CD4-positive, alpha-beta T cell treated with Interleukin-17A for 1 hour (primary cell): ENCODE data around the gene TCF12.
A peak's percentile ranks its signal among the peaks of the same experiment; 100 is the strongest.
"Not testable (repeated sequence)": the region's sequence is repeated elsewhere in the genome, so short reads cannot be mapped to it uniquely, and the experiment has no call there.

ENCODE experiments used
- DNase-seq: peaks from one replicate; pipeline ENCODE4 v3.0.0-alpha.2; 2020

Gene TCF12

DNA sequence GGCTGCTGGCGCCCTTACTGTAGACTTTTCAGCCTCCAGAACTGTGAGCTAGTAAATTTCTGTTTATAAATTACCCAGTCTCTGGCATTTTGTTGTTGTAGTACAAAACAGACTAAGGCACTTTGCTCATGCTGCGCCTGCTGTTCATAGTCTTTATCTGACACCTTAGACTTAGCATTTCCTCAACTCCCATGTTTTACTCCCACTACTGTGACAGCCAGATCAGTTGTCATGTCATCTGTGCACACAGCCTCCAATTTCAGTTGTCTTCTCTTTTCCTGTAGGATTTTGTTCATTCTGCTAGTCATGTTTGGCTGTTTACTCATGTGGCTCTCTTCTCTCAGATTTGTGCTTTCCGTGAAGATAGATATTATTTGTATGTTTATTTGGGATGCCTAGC is 62.0 kb downstream of the TCF12 start:
- DNase-seq, result no peak

- DNase-seq, result no peak
Observed at GRCh38 chr15:56981160-56981559, 62.7 kb downstream of the TCF12 start.

DNA sequence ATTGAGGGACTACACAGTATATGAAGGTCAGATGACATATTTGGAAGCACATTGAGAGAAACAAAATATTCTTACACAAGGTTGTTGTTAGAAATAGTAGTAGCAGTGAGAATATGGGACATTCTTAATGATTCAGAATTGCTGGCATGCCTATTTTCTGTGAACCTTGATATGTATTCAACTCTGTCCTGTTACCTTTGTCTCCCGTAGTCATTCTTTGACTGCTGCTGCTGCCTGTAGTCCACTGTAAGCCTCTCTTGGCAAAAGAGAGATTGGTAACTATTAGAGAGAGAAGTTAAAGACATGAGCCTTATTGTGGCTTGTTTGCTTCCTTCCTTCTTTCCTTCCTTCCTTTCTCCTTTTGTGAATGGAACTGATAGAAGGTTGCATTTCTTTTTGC is 64.5 kb downstream of the TCF12 start:
- DNase-seq, result no peak

DNA sequence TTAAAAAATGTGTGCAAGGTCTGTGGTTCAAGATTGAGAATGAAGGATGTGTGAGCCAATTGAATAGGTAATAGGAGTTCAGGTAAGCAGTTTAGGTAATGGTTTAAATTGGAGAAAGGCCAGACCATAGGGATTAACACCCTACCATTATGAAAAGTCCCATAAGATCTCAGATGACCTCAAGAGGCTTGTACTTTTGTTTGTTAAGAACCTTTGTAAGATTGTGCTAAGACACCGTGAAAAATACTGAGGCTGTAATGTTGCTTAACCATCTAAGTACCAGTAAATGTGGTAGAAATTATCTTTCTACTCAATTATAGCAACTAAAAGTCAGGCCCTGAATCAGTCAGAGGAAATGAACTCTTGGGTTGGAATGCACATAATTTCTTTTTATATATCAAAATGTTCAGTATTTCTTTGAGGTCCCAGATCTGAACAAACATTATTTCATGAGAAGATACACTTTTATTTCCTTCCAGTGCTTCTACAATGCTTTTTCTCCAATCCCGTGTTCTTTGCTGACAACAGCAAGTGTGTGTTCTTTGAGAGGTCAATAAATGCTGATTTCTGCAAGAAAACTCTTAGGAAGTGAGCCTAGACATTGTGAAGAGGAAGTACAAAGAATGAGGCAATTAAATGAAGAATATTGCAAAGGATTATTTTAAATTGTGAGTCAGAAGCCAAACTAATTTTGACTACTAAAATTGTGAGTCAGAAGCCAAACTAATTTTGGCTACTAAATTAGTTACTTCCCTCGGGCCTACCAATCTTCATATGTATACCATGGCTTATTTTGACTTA is 66.4 kb downstream of the TCF12 start:
- DNase-seq, result no peak

GRCh38 chr15:56985856-56986255 is 67.4 kb downstream of the TCF12 start:
- no peak for DNase-seq

DNA sequence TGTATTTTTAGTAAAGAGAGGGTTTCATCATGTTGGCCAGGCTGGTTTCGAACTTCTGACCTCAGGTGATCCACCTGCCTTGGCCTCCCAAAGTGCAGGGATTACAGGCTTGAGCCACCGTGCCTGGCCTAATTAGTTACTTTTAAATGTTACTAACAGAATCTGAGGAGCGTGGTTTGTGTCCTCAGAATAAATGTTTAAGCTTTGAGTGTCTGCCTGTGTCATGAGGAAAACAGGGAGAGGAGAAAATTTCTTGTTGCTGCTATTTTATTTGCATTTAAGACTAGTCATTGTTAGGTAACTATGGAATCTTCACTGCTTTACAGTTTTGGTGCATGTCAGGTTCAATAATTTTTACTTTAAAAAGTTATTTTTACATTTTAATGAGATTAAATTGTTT is 68.8 kb downstream of the TCF12 start:
- no peak for DNase-seq

DNA sequence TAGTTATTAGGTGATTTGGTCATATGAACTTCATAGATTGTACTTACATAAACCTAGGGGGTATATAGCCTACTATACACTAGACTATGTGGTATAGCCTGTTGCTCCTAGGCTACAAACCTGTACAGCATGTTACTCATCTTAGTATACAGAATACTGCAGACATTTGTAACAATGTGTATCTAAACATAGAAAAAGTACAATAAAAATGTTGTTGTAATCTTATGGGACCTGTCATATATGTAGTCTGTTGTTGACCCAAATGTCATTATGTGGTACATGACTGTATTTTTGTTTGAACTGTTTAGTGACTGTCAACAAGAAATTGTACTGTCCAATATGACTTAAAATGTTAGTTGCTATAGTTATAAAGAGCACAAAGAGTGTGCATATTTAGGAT is 69.8 kb downstream of the TCF12 start:
- DNase-seq, result no peak

GRCh38 chr15:56989411-56989924 is 71.0 kb downstream of the TCF12 start:
- no peak for DNase-seq

DNA sequence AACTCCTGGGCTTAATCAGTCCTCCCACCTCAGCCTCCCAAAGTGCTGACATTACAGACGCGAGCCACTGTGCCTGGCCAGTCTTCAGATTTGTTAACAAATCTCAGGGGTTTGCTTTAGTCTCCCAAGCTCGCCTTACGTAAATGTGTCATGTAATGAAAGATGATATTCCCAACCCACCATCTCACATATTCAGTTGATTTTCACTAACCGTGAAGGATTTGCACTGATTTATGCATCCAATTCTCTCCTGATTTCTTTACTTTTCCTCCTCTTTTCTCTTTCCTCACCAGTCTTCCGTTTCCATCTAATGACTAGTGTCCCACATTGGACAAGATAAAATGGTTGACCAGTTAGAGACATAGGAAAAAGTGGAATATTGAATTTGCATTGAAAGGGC is 72.6 kb downstream of the TCF12 start:
- no peak for DNase-seq

DNA sequence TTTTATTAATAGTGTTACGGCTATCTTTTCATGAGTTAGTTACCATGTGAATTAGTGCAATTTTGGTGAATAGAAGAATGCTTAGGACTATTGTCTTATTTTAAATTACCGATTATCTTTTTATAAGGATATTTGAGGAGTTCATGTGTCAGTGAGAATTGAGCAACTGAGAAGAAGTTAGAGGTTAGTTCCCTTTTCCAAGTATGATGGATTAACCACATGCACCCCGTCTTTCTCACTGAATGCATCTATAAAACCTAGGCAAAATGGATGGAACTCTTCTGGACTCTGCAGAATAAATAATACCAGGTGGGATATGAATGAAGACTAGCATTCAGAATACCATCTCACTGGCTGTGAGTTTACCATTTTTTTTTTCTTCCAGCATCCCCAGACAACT is 74.3 kb downstream of the TCF12 start:
- no peak for DNase-seq

- no peak for DNase-seq
Observed at GRCh38 chr15:56994280-56994679, 75.8 kb downstream of the TCF12 start.

- no peak for DNase-seq
Observed at GRCh38 chr15:56996093-56996492, 77.6 kb downstream of the TCF12 start.

GRCh38 chr15:56996746-56997470 is 78.5 kb downstream of the TCF12 start:
- DNase-seq, result no peak

- no peak for DNase-seq
Observed at GRCh38 chr15:57003418-57003817, 85.0 kb downstream of the TCF12 start.

GRCh38 chr15:57005244-57005643 is 86.8 kb downstream of the TCF12 start:
- DNase-seq, result no peak

DNA sequence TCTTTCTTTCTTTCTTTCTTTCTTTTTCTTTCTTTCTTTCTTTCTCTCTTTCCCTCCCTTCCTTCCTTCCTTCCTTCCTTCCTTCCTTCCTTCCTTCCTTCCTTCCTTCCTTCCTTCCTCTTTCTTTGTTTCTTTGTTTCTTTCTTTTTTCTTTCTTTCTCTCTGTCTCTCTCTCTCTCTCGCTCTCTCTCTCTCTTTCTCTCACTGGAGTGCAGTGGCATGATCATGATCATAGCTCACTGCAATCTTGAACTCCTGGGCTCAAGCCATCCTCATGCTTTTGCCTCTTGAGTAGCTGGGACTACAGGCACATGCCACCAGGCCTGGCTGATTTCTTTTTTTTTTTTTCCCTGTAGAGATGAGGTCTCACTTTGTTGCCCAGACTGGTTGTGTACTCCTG is 89.4 kb downstream of the TCF12 start:
- DNase-seq, result not testable (repeated sequence)

DNA sequence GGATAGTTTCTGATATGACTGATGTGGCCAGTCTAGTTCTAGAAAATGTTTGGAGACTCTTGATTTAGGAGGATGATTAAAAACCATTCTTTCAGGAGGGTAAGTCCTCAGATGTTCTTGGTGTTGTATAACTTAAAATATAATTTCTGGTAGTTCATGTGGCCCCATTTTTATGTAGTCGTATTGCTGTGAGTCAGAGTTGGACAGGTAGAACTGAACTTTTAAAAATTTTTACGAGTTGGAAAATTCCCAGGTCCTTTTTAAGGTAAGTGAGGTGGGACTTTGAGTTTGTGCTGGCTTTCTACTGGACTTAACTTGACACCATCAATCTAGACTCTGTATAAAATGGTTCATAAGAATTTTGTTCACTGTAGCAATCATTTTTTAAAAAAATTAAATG is 92.3 kb downstream of the TCF12 start:
- no peak for DNase-seq

DNA sequence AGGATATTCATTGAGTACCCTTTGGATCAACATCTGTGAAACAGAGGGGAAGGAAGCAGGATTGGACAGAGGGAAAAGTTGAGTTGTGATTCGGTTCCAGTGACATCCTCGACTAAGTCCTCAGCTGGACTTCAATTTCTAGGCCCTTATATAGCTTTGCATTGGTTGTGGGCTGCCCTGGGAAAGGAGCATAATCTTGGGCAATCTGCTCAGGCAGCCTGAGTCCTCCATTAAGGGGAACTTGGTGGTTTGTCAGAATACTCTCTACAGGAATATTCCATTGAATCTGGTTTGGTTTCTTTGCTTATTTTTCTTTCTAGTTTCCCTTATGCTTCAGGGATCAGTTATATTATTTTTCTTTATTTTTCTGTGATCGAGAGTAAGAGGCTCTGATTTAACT is 94.1 kb downstream of the TCF12 start:
- DNase-seq, result no peak

GRCh38 chr15:57014896-57015295 is 96.5 kb downstream of the TCF12 start:
- not testable (repeated sequence) for DNase-seq

DNA sequence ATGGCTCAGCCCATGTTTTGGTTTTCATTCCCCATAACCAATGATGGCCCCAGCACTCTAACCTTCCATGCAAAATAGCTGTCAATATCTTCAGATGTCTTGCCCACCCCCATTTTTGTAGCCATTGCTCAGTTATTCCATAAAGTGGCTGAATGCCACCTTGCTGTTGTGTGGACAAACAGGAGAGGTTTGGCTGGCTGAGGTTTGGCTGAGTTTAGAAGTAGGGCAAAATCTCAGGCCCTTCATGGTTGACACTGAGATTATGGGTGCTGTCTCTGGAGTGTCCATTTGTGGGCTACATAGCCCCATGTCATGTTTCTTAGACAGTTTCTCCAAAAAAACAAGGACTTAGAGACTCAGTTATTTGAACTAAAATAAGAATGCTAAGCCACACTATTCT is 96.9 kb downstream of the TCF12 start:
- no peak for DNase-seq

DNA sequence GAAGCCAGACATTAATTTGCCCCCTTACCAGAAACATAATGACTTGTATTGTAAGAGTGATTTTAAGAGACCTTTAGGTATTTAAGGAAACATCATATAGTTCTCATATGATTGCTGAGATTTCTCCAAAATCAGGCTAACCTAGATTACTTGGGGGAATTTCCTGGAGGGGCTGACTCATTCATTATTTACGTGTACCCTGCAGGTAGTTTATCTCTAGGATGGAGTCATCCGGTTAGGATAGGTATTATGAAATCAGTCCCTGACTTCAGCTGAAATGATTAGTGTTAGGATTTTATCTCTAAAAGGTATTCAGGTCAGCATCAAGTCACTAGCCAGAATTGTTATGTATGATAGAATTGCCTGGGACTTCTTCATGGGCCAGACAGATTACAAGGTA is 97.5 kb downstream of the TCF12 start:
- no peak for DNase-seq

GRCh38 chr15:57017024-57017423 is 98.6 kb downstream of the TCF12 start:
- peak; percentile 11 for DNase-seq

DNA sequence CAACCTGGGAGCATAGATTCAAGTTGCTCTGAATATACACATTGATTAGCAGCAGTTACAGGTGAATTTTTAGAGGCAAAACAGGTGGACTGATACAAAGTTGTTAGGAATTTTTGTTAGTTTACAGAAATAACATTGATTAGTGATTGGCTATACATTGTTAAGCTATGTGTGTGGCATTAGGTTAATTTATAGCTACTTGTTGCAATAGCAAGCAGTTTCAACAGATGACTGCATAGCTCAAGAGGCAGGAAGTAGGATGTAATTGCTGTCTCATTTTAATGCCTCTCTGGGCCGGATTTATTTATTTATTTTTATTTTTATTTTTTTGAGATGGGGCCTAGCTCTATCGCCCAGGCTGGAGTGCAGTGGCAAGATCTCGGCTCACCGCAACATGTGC is 99.7 kb downstream of the TCF12 start:
- DNase-seq, result no peak

- no peak for DNase-seq
Observed at GRCh38 chr15:57019496-57020160, 101.2 kb downstream of the TCF12 start.
